Mucosa of stomach (tissue), 1 donor: ENCODE data around the gene ADAMTS17.

Source experiments
- H3K27me3 ChIP-seq: one replicate; pipeline ENCODE4 v1.7.0; 2013; ENCODE audit warnings: mild to moderate bottlenecking, low read length; ENCODE audit not compliant: control insufficient read depth, insufficient read depth
- H3K36me3 ChIP-seq: one replicate; pipeline ENCODE4 v1.7.0; 2013; ENCODE audit warnings: low read length; ENCODE audit not compliant: control insufficient read depth, insufficient read depth
- H3K4me1 ChIP-seq: one replicate; pipeline ENCODE4 v1.7.0; 2013; ENCODE audit warnings: mild to moderate bottlenecking, low read length; ENCODE audit not compliant: control insufficient read depth, insufficient read depth
- H3K4me3 ChIP-seq: one replicate; pipeline ENCODE4 v1.7.0; 2013; ENCODE audit warnings: low read length
- H3K9ac ChIP-seq: one replicate; pipeline ENCODE4 v1.7.0; 2013; ENCODE audit warnings: mild to moderate bottlenecking, low read length, moderate library complexity
- H3K9me3 ChIP-seq: one replicate; pipeline ENCODE4 v1.7.0; 2013; ENCODE audit warnings: mild to moderate bottlenecking, low read length, moderate library complexity; ENCODE audit not compliant: control insufficient read depth
- donor health status: Pancreatic carcinoma.

Gene ADAMTS17

DNA sequence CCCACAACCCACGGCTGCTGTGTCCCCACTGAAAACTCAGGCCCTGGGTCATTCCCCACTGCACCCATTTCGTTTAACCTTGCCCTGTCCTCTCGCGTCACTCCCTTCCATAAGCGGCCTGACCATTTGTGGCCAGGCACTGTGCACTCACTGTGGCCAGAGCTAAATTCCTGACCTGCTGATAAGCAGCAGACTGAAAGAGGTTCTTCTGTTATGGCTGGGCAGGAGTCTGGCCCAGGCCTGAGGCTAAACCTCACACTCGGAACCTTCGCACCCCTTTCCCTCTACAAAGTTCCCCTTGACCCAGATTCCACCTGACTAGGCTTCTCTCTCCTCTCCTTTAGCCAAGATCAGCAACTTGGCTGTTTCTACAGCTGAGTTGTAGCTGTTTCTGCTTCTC lies 62.3 kb downstream of the ADAMTS17 start:
- H3K36me3 ChIP-seq, result no peaks in the 10 kb centered on the region
- no peaks in the 10 kb centered on the region for H3K9me3 ChIP-seq
- H3K4me1 ChIP-seq, result no peaks in the 10 kb centered on the region
- H3K9ac ChIP-seq, result no peak overlapping the region
- H3K27me3 ChIP-seq, result no peaks in the 10 kb centered on the region
- H3K4me3 ChIP-seq, result no peak overlapping the region

DNA sequence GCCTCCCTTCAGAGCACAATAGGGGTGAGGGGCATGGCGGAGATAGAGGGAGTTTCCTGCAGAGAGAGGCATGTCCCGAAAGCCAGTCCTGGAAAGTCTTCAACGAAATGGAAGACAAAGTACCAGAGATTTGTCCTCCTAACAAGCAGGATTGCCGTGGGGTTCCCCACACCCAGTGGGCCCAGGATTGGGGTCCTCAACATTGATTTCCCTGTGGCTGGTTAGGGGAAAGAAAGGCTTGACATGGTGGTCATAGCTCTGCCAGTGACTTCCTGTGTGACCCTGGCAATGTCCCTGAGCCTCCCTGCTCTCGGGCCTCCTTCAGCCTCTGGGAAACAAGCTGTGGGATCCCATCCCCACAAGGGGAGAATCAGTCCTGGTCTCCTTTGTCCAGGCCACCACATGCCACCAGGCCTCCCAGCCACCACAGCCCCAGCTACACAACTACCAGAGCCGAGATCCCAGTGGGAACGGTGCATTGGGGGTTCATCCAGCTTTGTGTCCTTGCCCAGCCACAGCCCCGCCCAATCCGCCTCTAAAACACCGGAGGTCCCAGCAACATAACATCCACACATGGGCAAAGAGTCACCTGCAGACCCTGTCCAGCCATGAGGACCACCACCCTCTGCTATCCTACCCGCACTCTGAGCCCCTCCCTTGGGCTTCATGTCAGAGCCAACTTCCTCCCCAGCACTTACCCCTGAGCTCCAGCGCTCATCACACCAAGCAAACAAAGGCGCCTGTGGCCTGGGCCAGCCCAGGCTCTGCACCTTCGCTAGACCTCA lies 63.0 kb downstream of the ADAMTS17 start:
- Histone ChIP-seq H3K36me3 (no peaks in the 10 kb centered on the region), H3K27me3 (no peaks in the 10 kb centered on the region), H3K9ac (no peak overlapping the region), H3K9me3 (no peaks in the 10 kb centered on the region), H3K4me1 (no peaks in the 10 kb centered on the region), H3K4me3 (no peak overlapping the region)

DNA sequence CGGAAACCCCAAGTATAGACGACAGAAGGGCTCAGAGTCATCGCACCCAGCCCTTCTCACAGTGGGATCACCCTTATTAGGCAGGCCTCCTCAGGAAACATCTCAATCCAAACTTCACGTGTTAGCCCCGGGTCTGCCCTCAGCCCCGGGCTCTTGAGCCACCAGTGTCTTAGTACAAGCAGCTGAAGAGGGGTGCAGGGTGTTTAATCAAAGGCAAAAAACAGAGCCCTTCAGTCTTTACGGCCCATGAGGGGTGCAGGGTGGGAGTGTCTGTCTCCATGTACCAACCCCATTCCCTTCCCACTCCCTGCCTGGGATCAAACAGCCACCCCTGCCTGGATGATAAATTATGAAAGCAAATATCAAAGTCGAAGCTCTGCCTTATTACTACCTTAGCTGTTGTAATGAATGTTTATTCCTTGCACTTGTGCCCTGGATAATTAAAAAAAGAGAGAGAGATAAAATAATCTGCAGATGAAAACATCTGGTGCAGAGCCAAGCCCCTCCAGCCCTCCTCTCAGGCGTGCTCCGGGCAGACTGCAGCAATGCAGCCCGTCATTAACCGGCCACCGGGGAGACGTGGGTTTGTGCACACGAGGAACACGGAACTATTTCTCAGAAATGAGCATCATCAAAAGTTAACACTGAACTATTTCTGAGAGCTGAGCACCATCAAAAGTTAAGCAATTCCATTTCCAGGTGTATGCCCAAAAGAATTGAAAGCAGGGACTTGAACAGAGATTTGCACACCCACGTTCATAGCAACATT lies 64.5 kb downstream of the ADAMTS17 start:
- Histone ChIP-seq H3K4me3 (no peak overlapping the region), H3K9ac (no peak overlapping the region), H3K27me3 (no peaks in the 10 kb centered on the region), H3K4me1 (no peaks in the 10 kb centered on the region), H3K36me3 (no peaks in the 10 kb centered on the region), H3K9me3 (no peaks in the 10 kb centered on the region)

DNA sequence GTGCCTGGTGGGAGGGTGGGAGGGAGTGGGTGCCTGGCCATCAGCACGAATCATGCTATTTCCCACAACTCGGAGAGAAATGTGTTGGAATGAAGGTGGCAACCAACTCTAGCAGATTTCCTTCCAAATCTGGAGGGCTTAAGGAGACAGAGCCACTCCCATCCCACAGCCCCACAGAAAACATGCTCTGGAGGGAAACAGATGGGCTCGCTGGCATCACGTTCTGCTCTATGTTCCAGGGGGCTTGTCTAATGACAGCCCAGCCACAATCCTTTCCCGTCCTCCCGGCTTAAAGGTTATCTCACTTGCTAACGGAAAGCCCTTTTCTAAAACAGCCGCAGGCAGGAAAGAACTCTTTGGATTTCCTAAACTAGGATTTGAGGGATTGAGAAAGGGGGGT lies 65.3 kb downstream of the ADAMTS17 start:
- Histone ChIP-seq H3K27me3 (no peaks in the 10 kb centered on the region), H3K4me1 (no peaks in the 10 kb centered on the region), H3K9me3 (no peaks in the 10 kb centered on the region), H3K9ac (no peak overlapping the region), H3K4me3 (no peak overlapping the region), H3K36me3 (no peaks in the 10 kb centered on the region)

DNA sequence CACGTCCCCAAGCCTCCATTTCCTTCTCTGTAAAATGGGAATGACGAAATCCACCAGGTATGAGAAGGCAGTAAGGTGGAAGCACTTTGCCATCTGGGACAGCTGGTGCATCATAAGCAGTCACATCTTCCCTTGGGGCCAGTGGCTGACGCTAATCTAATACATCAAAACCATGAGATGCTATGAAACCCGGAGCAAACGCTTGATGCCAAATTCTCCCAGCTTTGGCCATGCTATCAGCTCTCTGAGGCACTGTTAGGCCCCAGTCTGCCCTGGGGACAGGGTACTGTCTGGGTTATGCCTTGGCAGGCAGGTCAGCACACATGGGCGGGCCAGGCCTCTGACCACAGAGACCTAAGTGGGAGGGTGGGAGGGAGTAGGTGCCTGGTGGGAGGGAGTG lies 66.1 kb downstream of the ADAMTS17 start:
- Histone ChIP-seq H3K4me1 (no peaks in the 10 kb centered on the region), H3K4me3 (no peak overlapping the region), H3K9me3 (no peaks in the 10 kb centered on the region), H3K9ac (no peak overlapping the region), H3K27me3 (no peaks in the 10 kb centered on the region), H3K36me3 (no peaks in the 10 kb centered on the region)

DNA sequence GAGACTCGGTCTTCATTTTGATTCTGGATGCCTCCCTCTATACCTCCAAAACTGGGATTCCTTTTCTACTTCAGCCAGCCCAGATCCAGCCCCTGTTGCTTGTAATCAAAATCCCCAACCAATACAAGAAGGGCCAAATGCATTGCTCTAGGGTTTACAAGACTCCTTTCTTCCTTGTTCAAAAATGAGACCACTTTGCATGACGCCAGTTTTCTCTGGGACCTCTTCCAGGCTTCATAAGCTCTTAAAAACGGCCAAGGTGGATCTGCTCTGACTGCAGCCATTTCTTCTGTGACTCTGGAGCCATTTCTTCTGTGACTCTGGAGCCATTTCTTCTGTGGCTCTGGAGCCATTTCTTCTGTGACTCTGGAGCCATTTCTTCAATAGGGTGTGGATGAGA lies 71.9 kb downstream of the ADAMTS17 start:
- no peaks in the 10 kb centered on the region for H3K9me3 ChIP-seq
- H3K4me3 ChIP-seq, result no peak overlapping the region
- no peak overlapping the region for H3K9ac ChIP-seq
- H3K36me3 ChIP-seq, result no peaks in the 10 kb centered on the region
- no peaks in the 10 kb centered on the region for H3K27me3 ChIP-seq
- H3K4me1 ChIP-seq, result no peaks in the 10 kb centered on the region

DNA sequence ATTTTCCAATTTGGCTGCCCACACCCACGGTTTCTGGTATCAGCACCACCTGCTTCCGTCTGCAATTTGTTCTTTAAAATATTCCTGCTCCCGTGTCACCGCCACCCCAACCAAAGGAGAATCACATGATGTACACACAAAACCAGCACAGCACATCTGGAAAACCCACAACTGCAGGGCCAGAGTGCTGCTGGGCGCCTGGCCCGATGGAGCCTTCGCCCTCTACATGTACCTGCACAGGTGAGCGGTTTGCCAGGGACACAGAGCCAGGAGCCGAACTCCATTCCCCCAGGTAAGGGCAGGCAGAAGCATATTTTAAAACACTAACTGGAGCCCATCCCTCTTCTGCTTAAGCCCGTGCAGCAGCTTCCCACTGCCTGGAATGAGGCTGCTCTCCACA lies 75.6 kb downstream of the ADAMTS17 start:
- no peak overlapping the region for H3K4me3 ChIP-seq
- no peaks in the 10 kb centered on the region for H3K4me1 ChIP-seq

DNA sequence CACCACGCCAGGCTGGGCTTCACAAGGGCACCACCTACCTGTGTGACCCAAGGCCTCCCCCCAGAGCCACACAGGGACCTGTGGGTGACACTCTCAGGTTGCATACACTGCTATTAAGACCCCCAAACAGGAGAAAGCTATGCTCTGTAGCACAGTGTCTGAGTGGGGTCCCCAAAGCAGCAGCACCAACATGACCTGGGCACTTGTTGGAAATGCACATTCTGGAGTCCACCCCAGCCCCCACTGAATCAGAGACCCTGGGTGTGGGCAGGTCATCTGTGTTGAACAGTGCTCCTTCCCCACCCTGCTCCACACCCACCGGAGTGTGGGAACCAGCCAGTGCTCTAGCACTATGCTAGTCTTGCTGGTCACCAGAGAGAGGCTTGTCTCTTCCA lies 76.1 kb downstream of the ADAMTS17 start:
- no peak overlapping the region for H3K9ac ChIP-seq
- no peaks in the 10 kb centered on the region for H3K36me3 ChIP-seq
- H3K4me3 ChIP-seq, result no peak overlapping the region
- no peaks in the 10 kb centered on the region for H3K9me3 ChIP-seq
- H3K27me3 ChIP-seq, result no peaks in the 10 kb centered on the region
- H3K4me1 ChIP-seq, result no peaks in the 10 kb centered on the region

More for the DNA sequence above, 75.6 kb downstream of the ADAMTS17 start:
- Histone ChIP-seq H3K9me3 (no peaks in the 10 kb centered on the region), H3K27me3 (no peaks in the 10 kb centered on the region), H3K36me3 (no peaks in the 10 kb centered on the region), H3K9ac (no peak overlapping the region)

DNA sequence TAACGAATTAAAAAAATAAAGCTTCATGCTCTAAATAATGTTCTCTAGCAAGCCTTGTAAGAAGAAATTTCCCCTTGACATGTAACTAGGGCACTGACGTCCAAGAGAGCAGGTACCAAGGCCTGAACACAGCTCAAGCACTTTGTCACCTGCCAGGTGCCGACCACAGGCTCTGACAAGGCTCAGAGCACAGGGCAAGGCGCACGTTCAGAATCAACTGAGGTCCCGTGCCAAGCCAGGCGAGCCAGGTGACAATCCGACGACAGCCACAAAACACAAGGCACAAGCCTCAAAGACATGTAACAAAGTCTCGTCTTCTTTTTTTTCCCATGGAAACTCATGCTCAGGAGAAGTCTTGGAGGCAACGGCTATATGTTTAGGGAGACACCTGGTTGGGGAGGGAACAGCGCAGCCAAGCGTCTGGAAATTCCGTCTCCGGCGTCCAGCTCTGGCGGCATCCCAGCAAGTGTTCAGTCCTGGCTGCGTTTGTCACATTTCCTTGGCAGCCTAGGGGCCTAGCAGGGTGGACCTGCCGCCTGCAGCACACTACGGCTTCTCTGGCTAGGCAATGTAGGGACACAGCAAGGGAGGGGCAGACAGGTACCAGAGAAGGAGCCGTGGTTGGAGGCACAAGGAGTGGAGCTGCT lies 76.7 kb downstream of the ADAMTS17 start:
- no peaks in the 10 kb centered on the region for H3K9me3 ChIP-seq
- no peak overlapping the region for H3K4me3 ChIP-seq
- no peak overlapping the region for H3K9ac ChIP-seq
- no peaks in the 10 kb centered on the region for H3K27me3 ChIP-seq
- no peaks in the 10 kb centered on the region for H3K36me3 ChIP-seq
- H3K4me1 ChIP-seq, result no peaks in the 10 kb centered on the region

DNA sequence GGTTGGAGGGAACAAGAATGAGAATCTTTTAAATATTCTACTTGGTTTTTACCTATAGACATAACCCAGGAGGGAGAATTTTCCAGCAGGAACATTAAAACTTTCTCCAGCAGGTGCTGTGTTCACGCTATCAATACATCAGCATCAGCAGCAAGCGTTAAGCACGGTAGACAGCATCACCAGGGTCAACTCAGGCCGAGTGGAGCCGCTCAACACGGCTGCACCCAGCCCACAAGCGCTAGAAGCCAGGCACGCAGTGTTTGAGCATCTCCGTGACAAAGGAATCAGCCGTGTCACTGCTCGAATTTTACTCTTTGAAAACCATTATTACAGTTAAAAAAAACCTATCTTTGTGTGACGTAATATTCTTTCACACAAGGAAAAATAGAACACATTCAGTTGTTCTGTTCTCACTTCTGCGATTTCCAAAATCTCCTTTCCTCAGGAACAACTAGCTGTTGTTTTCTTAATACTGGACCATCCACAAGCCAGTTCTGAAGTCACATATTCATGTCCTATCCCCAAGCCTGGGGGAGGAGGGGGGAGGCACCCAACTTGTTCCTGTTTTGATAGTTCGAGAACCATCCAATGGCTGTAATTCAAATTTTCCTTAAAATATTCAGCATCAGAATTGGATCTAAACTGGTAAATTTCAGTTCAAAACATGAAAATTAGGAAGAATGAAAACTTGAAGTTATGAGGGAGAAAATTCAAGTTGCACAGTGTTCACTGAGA lies 77.9 kb downstream of the ADAMTS17 start:
- no peaks in the 10 kb centered on the region for H3K9me3 ChIP-seq
- no peak overlapping the region for H3K4me3 ChIP-seq
- no peaks in the 10 kb centered on the region for H3K36me3 ChIP-seq
- H3K4me1 ChIP-seq, result no peaks in the 10 kb centered on the region
- H3K27me3 ChIP-seq, result no peaks in the 10 kb centered on the region
- H3K9ac ChIP-seq, result no peak overlapping the region

DNA sequence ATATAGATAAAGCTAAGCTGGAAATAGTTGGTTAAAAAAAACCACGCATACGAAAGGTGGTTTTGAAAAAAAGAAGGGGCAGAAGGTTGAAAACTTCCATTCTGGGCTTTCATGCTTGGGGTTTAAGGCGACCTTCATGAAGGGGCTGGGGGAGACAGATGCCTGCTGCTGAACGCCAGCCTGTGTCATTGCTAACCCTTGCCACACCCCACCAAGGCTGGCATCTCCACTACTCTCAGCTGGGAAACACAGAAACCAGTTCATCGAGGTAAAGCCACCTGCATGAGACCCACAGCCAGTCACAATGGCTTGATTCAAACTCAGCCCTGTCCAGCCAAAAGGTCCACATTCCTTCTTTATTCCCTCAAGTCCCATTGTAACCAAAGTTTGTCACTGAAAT lies 78.7 kb downstream of the ADAMTS17 start:
- no peaks in the 10 kb centered on the region for H3K4me1 ChIP-seq
- H3K9ac ChIP-seq, result no peak overlapping the region
- H3K36me3 ChIP-seq, result no peaks in the 10 kb centered on the region
- H3K27me3 ChIP-seq, result no peaks in the 10 kb centered on the region
- H3K4me3 ChIP-seq, result no peak overlapping the region
- no peaks in the 10 kb centered on the region for H3K9me3 ChIP-seq
